Kidney (tissue), 14 donors: ENCODE data around the gene ZNF784. TPM values are rescaled to one million over a fixed set of nuclear protein-coding genes. Genes with fewer than 3 reads are reported as not detected.
A peak's percentile ranks its signal among the peaks of the same experiment; 100 is the strongest.

Source experiments
- DNase-seq, 5 donors: peaks; one replicate each; pipeline ENCODE4 v3.0.0-alpha.2; 2013 to 2020
- FAIRE-seq: peaks from 2 replicates; lab custom pipeline; 2012; peaks lifted over from hg19 to GRCh38; lab: Jason Lieb, UNC
- H3K27ac ChIP-seq, 2 donors: one replicate each; pipeline ENCODE4 v1.7.0; 2013; ENCODE audit warnings: low read depth in 2 of 2, low read length in 2 of 2, inconsistent platforms in 1 of 2
- H3K27me3 ChIP-seq: one replicate; pipeline ENCODE4 v1.7.1; 2013; ENCODE audit warnings: low read length, inconsistent platforms; ENCODE audit not compliant: control insufficient read depth, insufficient read depth
- H3K36me3 ChIP-seq, 3 donors: one replicate each; pipeline versions ENCODE4 v1.7.0 to v1.7.1; 2013; ENCODE audit warnings: low read length in 3 of 3, control low read depth in 1 of 3, inconsistent platforms in 1 of 3; ENCODE audit not compliant: insufficient read depth in 3 of 3, control insufficient read depth in 2 of 3
- H3K4me1 ChIP-seq, 3 donors: one replicate each; pipeline versions ENCODE4 v1.7.0 to v1.7.1; 2013; ENCODE audit warnings: low read length in 3 of 3, inconsistent platforms in 1 of 3, low read depth in 1 of 3; ENCODE audit not compliant: control insufficient read depth in 2 of 3, insufficient read depth in 2 of 3
- H3K4me3 ChIP-seq, 3 donors: one replicate each; pipeline versions ENCODE4 v1.7.0 to v1.8.1; 2013; ENCODE audit warnings: low read length in 3 of 3, control low read depth in 1 of 3, inconsistent platforms in 1 of 3
- H3K9ac ChIP-seq, 3 donors: one replicate each; pipeline versions ENCODE4 v1.7.0 to v1.7.1; 2013; ENCODE audit warnings: low read length in 3 of 3, control low read depth in 1 of 3, inconsistent platforms in 1 of 3
- H3K9me3 ChIP-seq, 3 donors: one replicate each; pipeline versions ENCODE4 v1.7.0 to v1.7.1; 2013; ENCODE audit warnings: low read length in 3 of 3, control low read depth in 1 of 3, inconsistent platforms in 1 of 3; ENCODE audit not compliant: control insufficient read depth in 2 of 3, insufficient read depth in 1 of 3
- CTCF ChIP-seq: IDR thresholded peaks from 3 replicates; pipeline ENCODE4 v1.5.1; 2012; ENCODE audit warnings: mild to moderate bottlenecking, moderate library complexity, borderline replicate concordance; ENCODE audit not compliant: insufficient read depth; ENCODE audit errors: extremely low read depth
- intact Hi-C: fragments of 100-400 bp; cut with DNase I; formaldehyde crosslinking; loops from one replicate; pipeline ENCODE4 v1.11.1; 2022
- polyA plus RNA-seq: library from polyadenylated mRNA; stranded (reverse); fragments of 350-450 nt; fragmentation: Illumina TruSeq; extraction: RNeasy Lipid Tissue Mini Kit (QIAGEN cat#74804); gene quantifications from one replicate; pipeline ENCODE4 v1.2.3, GENCODE V29; 2014; ENCODE audit warnings: low read depth, low replicate concordance; ENCODE audit not compliant: insufficient read depth
- total RNA-seq: library from RNA; stranded (reverse); fragmentation: NEBNext Ultra II Directional; extraction: Animal tissue kit (Norgen Biotek cat#: 25700); gene quantifications from one replicate; pipeline ENCODE4 v1.2.1, GENCODE V29; 2021
- donor health status: control.
- donor health status: control.
- donor health status: control.
- donor health status: control.
- donor health status: control.
- donor health status: DM: yes; HTN: yes; CAD: no.
- donor health status: Normal renal cell carcinoma (clear cell type).

ZNF784 gene
- total and polyA plus RNA-seq, 2 donors from 2014 or later: 6.6 to 9.8 TPM

GRCh38 chr19:55660404-55660803, 36.0 kb upstream of the ZNF784 start:
- Histone ChIP-seq H3K27me3 (no peaks in the 10 kb centered on the region), H3K27ac (no peak overlapping the region), H3K4me3 (no peak overlapping the region), H3K36me3 (peaks cover 9 to 45% (median 24%) of the 10 kb centered on the region in 3 donors), H3K9me3 (no peaks in the 10 kb centered on the region), H3K9ac (no peak overlapping the region), H3K4me1 (peaks cover 8 to 29% (median 10%) of the 10 kb centered on the region in 3 donors)
- no peak for TF ChIP-seq CTCF
- DNase-seq: peak in 1 of 5 donors; percentile 59
- FAIRE-seq: no peak
- intact Hi-C loops: no loop called here

GRCh38 chr19:55659822-55660221, 35.5 kb upstream of the ZNF784 start:
- intact Hi-C loops: no loop called here
- Histone ChIP-seq H3K4me1 (peaks cover 8 to 29% (median 10%) of the 10 kb centered on the region in 3 donors), H3K27me3 (no peaks in the 10 kb centered on the region), H3K9me3 (no peaks in the 10 kb centered on the region), H3K36me3 (peaks cover 9 to 40% (median 24%) of the 10 kb centered on the region in 3 donors), H3K9ac (no peak overlapping the region), H3K27ac (no peak overlapping the region), H3K4me3 (no peak overlapping the region)
- no peak for FAIRE-seq
- peak in 1 of 5 donors; percentile 36 for DNase-seq
- TF ChIP-seq CTCF: no peak

GRCh38 chr19:55658846-55659459, 34.6 kb upstream of the ZNF784 start:
- Histone ChIP-seq H3K4me1 (peaks cover 8 to 29% (median 10%) of the 10 kb centered on the region in 3 donors), H3K4me3 (no peak overlapping the region)

More at GRCh38 chr19:55658846-55659459, 34.6 kb upstream of the ZNF784 start:
- Histone ChIP-seq H3K27me3 (no peaks in the 10 kb centered on the region), H3K27ac (no peak overlapping the region), H3K9ac (no peak overlapping the region), H3K36me3 (peaks cover 8 to 32% (median 20%) of the 10 kb centered on the region in 3 donors), H3K9me3 (no peaks in the 10 kb centered on the region)
- FAIRE-seq (no peak), DNase-seq (peak in 1 of 5 donors; percentile 61)
- intact Hi-C loops: no loop called here
- TF ChIP-seq CTCF: no peak
